Hepatocyte (in vitro differentiated cells): ENCODE results near the gene ERCC2. TPM values are rescaled to one million over a fixed set of nuclear protein-coding genes. Genes with fewer than 3 reads are reported as not detected.

ENCODE experiments used
- DNase-seq: peaks from one replicate; pipeline ENCODE4 v3.0.0-alpha.2; 2016; ENCODE audit warnings: low spot score
- H2AFZ ChIP-seq: fragments of 200-600 bp; sonication (generic); 2 replicates; pipeline ENCODE4 v1.6.0; 2016; ENCODE audit warnings: antibody characterized with exemption, mild to moderate bottlenecking
- H3K27ac ChIP-seq: fragments of 200-600 bp; sonication (generic); 2 replicates; pipeline ENCODE4 v1.5.1; 2016; ENCODE audit warnings: mild to moderate bottlenecking
- H3K27me3 ChIP-seq: fragments of 200-600 bp; sonication (generic); 2 replicates; pipeline ENCODE4 v1.6.1; 2016
- H3K36me3 ChIP-seq: fragments of 200-600 bp; sonication (generic); replicated peaks from 2 replicates; pipeline ENCODE4 v1.5.1; 2016; ENCODE audit warnings: low read depth; ENCODE audit not compliant: insufficient read depth
- H3K4me1 ChIP-seq: fragments of 200-600 bp; sonication (generic); 2 replicates; pipeline ENCODE4 v1.5.1; 2016; ENCODE audit warnings: mild to moderate bottlenecking, moderate library complexity; ENCODE audit not compliant: insufficient read depth
- H3K4me2 ChIP-seq: fragments of 200-600 bp; sonication (generic); 2 replicates; pipeline ENCODE4 v1.6.0; 2016
- H3K4me3 ChIP-seq: fragments of 200-600 bp; sonication (generic); 2 replicates; pipeline ENCODE4 v1.5.1; 2016; ENCODE audit warnings: mild to moderate bottlenecking
- H3K79me2 ChIP-seq: fragments of 200-600 bp; sonication (generic); 2 replicates; pipeline ENCODE4 v1.6.0; 2017; ENCODE audit warnings: mild to moderate bottlenecking
- H3K9me2 ChIP-seq: fragments of 200-600 bp; sonication (generic); replicated peaks from 2 replicates; pipeline ENCODE4 v1.6.0; 2017; ENCODE audit warnings: mild to moderate bottlenecking; ENCODE audit not compliant: insufficient read depth
- H3K9me3 ChIP-seq: fragments of 200-600 bp; sonication (generic); 2 replicates; pipeline ENCODE4 v1.5.1; 2016; ENCODE audit warnings: low read depth, mild to moderate bottlenecking
- H4K20me1 ChIP-seq: fragments of 200-600 bp; sonication (generic); 2 replicates; pipeline ENCODE4 v1.6.0; 2016; ENCODE audit warnings: mild to moderate bottlenecking; ENCODE audit not compliant: insufficient read depth, poor library complexity, severe bottlenecking
- CTCF ChIP-seq: fragments of 200-600 bp; sonication (generic); IDR thresholded peaks from 2 replicates; pipeline ENCODE4 v1.5.1; 2016; ENCODE audit warnings: antibody characterized with exemption, mild to moderate bottlenecking; ENCODE audit not compliant: poor library complexity
- EZH2 ChIP-seq: fragments of 200-600 bp; sonication (generic); IDR thresholded peaks from 2 replicates; pipeline ENCODE4 v1.6.1; 2016; ENCODE audit warnings: antibody characterized with exemption, mild to moderate bottlenecking, borderline replicate concordance
- EZH2phosphoT487 ChIP-seq: fragments of 200-600 bp; sonication (generic); IDR thresholded peaks from one replicate; pipeline ENCODE4 v1.6.1; 2018; ENCODE audit warnings: antibody characterized with exemption, mild to moderate bottlenecking, low read depth, moderate library complexity; ENCODE audit not compliant: unreplicated experiment, severe bottlenecking
- WGBS: methylation state at CpG from one replicate; pipeline ENCODE4 v1.1.6; 2016; ENCODE audit warnings: low lambda C conversion rate; ENCODE audit errors: missing lambda C conversion rate; 5-methylcytosine and 5-hydroxymethylcytosine counted together
- polyA plus RNA-seq: library from polyadenylated mRNA; unstranded; fragments of >200 nt; fragmentation: Nextera tagmentation; extraction: Ambion mirVana; gene quantifications from 2 replicates; pipeline ENCODE4 v1.2.1, GENCODE V29; 2016
- total RNA-seq: library from RNA; depleted of rRNA; stranded (reverse); fragments of >200 nt; gene quantifications from 2 replicates; pipeline ENCODE4 v1.2.3, GENCODE V29; 2014

The ERCC2 gene
- total and polyA plus RNA-seq, 2 experiments from 2014 or later = 7.1 to 13.9 TPM

GRCh38 chr19:45404557-45405434, 34.4 kb upstream of the ERCC2 start, which contains the start of gene PPP1R13L:
TSS of gene PPP1R13L (minus strand) at chr19:45405069. CDS start at chr19:45398318, 6,751 bp downstream.
- H3K4me3 ChIP-seq = peak within 1 kb of the TSS; percentile 68
- H3K27ac ChIP-seq = peak within 1 kb of the TSS; percentile 92
- no peaks in the 10 kb centered on the region for H3K36me3 ChIP-seq
- H3K9me2 ChIP-seq = no peaks in the 10 kb centered on the region
- H3K27me3 ChIP-seq = peaks cover 23% of the 10 kb centered on the region
- peak within 1 kb of the TSS; percentile 95 for H3K4me2 ChIP-seq
- no peak for TF ChIP-seq EZH2phosphoT487
- peak; percentile 42 for TF ChIP-seq EZH2
- H4K20me1 ChIP-seq = no peaks in the 10 kb centered on the region
- DNase-seq = peak; percentile 91
- H2AFZ ChIP-seq = peak within 1 kb of the TSS; percentile 90
- H3K79me2 ChIP-seq = peaks cover 30% of the 10 kb centered on the region
- peaks cover 6% of the 10 kb centered on the region for H3K4me1 ChIP-seq
- WGBS = 2% methylated on average over 42 of the region's 46 CpGs
- H3K9me3 ChIP-seq = no peaks in the 10 kb centered on the region

GRCh38 chr19:45403781-45404556, 33.6 kb upstream of the ERCC2 start:
- H3K4me3 ChIP-seq = peak overlapping the region; percentile 68
- no peaks in the 10 kb centered on the region for H3K36me3 ChIP-seq
- H3K9me3 ChIP-seq = no peaks in the 10 kb centered on the region
- peak overlapping the region; percentile 95 for H3K4me2 ChIP-seq
- peak overlapping the region; percentile 90 for H2AFZ ChIP-seq
- no peaks in the 10 kb centered on the region for H4K20me1 ChIP-seq
- peaks cover 6% of the 10 kb centered on the region for H3K4me1 ChIP-seq
- peak overlapping the region; percentile 92 for H3K27ac ChIP-seq
- TF ChIP-seq EZH2phosphoT487 = no peak
- peak; percentile 60 for TF ChIP-seq CTCF
- TF ChIP-seq EZH2 = no peak
- peaks cover 31% of the 10 kb centered on the region for H3K79me2 ChIP-seq
- WGBS = 14% methylated on average over 23 of the region's 25 CpGs
- H3K27me3 ChIP-seq = peaks cover 23% of the 10 kb centered on the region
- H3K9me2 ChIP-seq = no peaks in the 10 kb centered on the region
- peak; percentile 79 for DNase-seq

- H3K9me2 ChIP-seq = no peaks in the 10 kb centered on the region
- no peaks in the 10 kb centered on the region for H3K36me3 ChIP-seq
- no peak overlapping the region for H3K4me3 ChIP-seq
- no peak overlapping the region for H3K27ac ChIP-seq
- H3K4me2 ChIP-seq = peak overlapping the region; percentile 95
- H2AFZ ChIP-seq = no peak overlapping the region
- DNase-seq = no peak
- H3K79me2 ChIP-seq = peaks cover 31% of the 10 kb centered on the region
- peaks cover 23% of the 10 kb centered on the region for H3K27me3 ChIP-seq
- H4K20me1 ChIP-seq = no peaks in the 10 kb centered on the region
- 67% methylated on average over 4 of the region's 4 CpGs for WGBS
- TF ChIP-seq EZH2 (no peak), CTCF (no peak), EZH2phosphoT487 (no peak)
- H3K4me1 ChIP-seq = peaks cover 6% of the 10 kb centered on the region
- no peaks in the 10 kb centered on the region for H3K9me3 ChIP-seq
Measured at GRCh38 chr19:45403272-45403671, 32.9 kb upstream of the ERCC2 start.
